A172 (cell line): Measurements from ENCODE around the gene UBE3C. TPM values are rescaled to one million over a fixed set of nuclear protein-coding genes. Genes with fewer than 3 reads are reported as not detected.
A peak's percentile ranks its signal among the peaks of the same experiment; 100 is the strongest.

Source experiments
- DNase-seq: peaks from one replicate; pipeline ENCODE4 v3.0.0-alpha.2; 2015; ENCODE audit warnings: low spot score
- total RNA-seq: library from RNA; depleted of rRNA; stranded (reverse); fragments of >200 nt; shearing (Covaris generic); gene quantifications from 2 replicates; pipeline ENCODE4 v1.2.3, GENCODE V29; 2014

Gene UBE3C
- total RNA-seq, 1 experiment from 2014 or later = 81.8 TPM

GRCh38 chr7:157177333-157177982 lies 38.7 kb downstream of the UBE3C start:
- no peak for DNase-seq

DNA sequence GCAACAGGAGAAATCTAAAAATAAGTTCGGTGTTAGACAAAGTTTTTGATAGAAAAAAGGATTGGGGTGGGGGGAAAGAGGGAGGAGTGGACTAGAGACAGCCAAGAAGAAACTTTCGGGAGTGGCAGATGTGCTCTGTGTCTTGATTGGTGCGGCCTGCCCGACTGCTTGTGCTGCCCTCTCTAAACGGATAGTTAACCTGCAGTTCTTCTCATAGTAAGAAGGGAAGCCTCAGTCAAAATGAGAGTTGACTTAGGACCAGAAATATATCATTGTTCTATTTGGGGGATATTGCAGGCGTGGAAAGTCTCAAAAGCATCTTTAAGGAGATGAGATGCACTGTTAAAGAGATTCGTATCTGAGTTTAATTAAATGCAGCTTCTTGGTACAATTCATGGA lies 39.3 kb downstream of the UBE3C start:
- DNase-seq = no peak

DNA sequence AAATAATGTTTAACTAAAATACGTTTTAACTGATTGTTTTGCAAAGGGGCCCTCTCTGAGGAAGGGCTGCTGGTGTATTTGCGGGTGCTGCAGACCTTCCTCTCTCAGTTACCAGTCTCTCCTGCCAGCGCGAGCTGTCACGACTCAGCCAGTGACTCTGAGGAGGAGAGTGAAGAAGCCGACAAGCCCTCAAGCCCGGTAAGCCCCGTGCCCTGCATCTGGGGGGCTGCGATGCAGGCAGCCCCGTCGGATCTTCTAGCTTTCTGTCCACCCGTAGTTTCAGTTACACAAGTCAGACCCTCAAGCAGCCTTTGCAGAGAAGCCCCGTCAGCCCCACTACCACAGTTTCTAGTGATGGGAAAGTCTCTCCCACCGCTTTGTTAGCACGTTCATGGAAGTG lies 45.1 kb downstream of the UBE3C start:
- DNase-seq = no peak

GRCh38 chr7:157188091-157188665 lies 49.5 kb downstream of the UBE3C start:
- DNase-seq = no peak

DNA sequence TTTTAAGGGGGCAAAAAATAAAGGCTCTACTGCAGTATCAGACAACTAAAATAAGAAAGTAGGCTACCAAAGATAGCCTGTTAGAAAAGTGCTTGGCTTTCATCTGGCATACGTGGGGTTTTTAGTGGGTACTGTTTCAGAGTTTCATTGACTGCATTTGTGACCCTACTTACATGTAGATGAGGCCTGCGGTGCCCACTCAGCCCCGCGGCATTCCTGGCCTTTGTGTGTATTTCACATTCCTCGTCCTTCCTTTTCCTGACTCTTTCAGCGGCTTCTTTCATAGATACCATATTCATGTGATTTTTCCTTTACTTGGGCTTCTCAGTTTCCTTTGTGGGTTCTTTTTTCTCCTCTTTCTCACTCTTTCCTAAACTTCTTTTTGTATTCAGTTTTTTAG lies 50.7 kb downstream of the UBE3C start:
- no peak for DNase-seq

- no peak for DNase-seq
Observed at GRCh38 chr7:157192861-157193260, 54.1 kb downstream of the UBE3C start.

DNA sequence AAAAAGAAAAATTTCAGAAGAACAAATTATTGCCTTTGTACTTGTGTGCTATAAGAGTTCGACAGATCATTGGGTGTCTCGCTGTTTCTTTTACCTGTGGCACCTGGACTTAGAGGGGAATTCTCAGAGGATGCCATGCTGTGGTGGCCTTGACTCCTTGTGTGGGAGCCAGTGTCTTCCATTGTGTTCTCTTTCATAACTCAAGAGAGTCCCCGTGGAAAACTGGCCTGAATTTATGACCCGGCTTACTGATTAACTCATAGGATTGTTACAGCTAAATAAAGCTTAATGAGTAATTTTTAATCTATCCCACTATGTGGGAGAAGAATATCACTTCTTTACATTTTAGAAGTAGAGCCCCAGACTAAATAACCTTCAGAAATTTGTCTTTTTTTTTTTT lies 54.5 kb downstream of the UBE3C start:
- no peak for DNase-seq

GRCh38 chr7:157194948-157195347 lies 56.2 kb downstream of the UBE3C start:
- no peak for DNase-seq

- no peak for DNase-seq
Observed at GRCh38 chr7:157195868-157196267, 57.1 kb downstream of the UBE3C start.

- no peak for DNase-seq
Observed at GRCh38 chr7:157204134-157204533, 65.4 kb downstream of the UBE3C start.

DNA sequence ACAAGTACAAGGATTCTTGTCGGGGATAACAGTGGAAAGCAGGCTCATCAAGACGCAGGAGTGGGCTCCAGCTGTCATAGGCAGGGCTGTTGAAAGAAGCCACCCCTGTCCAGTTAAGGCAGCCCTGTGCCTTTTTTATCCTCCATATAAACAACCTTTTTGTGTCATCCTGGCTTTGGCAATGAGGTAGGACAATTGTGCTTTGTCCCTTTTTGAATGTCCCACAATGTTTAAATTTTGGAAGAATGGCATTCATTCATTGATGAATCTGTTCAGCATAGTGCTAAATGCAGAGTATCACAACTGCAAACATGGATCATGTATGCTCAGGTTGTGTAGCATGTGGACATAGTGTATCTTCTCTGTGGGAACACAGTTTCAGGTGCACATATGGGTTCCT lies 66.7 kb downstream of the UBE3C start:
- DNase-seq = no peak

DNA sequence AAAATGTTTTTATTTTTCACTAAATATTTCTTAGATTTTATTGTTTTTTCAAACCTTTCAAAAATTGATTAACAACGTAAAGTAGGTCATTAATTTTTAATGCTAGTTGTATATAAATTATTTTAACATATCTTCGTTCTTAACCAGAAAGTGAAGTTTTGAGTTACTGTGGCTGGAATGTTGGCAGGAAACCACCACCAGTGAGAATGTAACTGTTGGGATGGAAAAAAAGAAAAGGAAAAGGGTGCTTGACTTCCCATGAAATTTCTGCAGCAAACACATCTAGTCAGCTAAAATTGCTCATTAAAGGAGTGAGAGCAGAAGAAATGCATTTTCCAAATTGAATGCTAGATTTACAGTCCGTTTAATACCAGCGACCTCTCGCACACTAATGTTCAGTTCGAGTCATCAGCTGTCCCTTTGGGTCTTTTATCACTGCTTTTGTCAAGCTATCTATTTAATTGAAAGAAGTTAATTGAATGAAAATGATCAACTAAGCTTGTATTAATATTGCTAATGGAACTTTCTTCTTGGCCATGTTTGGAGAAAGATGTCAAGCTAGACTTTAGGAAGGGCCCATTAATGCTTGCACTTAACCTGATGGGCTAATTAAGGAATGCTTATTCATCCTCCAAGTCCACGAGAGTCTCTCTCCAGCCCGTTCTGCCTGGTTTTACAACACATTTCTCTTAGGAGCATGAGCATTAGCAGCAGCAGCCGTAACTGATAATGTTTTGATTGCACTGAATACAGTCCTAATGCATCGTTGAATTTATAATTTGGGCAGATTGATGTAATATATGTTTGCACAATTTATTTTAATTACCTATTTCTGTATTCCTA lies 70.1 kb downstream of the UBE3C start:
- DNase-seq = no peak

- no peak for DNase-seq
Observed at GRCh38 chr7:157210682-157211081, 72.0 kb downstream of the UBE3C start.

DNA sequence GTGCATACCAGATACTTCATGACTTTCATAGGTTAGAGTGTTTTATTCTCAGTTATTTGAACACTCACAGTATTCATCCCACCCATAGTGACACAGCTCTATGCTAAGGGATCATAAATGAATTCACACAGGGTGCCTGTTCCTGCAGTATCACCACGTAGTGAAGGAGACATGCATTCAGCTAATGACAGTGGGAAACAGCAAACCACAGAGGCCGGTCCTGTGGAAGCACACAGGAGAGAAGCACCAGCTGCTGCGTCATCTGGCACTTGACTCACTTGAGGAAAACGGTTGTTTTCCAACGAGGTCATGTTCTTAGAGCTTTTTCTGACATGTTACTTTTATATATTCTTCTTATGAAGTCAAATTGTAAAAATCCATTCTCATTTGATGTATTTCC lies 73.0 kb downstream of the UBE3C start:
- peak; percentile 52 for DNase-seq

GRCh38 chr7:157219154-157219553 lies 80.4 kb downstream of the UBE3C start:
- no peak for DNase-seq

DNA sequence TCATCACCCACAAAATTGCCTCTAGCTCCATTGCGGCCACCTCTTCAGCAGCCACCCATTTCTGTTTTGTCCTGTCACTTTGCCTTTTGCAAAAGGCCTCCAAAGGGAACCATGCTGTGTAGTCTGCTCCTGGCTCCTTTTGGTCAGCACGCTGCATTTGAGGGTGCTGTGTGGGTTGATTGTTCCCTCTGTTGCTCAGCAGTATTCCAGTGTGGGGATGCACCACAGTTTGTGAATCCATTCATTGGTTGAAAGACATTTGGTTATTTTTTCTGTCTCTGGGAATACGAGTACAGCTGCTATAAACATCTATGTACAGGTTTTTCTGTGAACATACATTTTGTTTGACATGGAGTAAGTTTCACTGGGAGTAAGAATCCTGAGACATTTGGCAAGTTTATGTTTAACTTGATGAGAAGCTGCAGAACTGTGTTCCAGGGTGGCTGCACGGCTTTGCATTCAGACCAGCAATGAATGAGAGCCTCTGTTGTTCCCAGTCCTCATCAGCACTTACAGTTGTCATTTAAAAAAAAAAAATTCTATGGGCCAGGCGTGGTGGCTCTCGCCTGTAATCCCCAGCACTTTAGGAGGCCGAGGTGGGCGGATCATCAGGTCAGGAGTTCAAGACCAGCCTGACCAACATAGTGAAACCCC lies 82.3 kb downstream of the UBE3C start:
- DNase-seq = no peak

GRCh38 chr7:157222687-157223086 lies 84.0 kb downstream of the UBE3C start:
- DNase-seq = no peak

GRCh38 chr7:157224627-157225026 lies 85.9 kb downstream of the UBE3C start:
- DNase-seq = peak; percentile 13

- peak; percentile 24 for DNase-seq
Observed at GRCh38 chr7:157228864-157229422, 90.2 kb downstream of the UBE3C start.

- no peak for DNase-seq
Observed at GRCh38 chr7:157233677-157234076, 95.0 kb downstream of the UBE3C start.

DNA sequence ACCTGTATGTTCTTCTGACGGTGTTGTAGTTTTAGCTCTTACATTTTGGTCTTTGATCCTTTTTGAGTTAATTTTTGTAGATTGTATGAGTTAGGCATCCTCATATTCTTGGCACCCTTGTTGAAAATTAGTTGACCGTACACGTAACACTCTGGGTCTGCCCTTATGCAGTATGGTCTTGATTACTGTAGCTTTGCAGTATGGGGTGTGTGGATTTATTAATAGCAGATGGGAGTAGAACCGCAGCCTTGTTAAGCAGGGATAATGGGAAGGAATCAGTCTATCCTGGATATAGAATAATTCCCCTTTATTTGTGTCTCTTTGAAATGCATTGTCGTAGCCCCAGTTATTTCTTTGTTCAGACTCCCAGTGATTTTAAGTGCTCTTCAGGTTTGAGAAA lies 95.5 kb downstream of the UBE3C start:
- no peak for DNase-seq
